Ovary (tissue), 9 donors: ENCODE measurements around the gene CDC42BPB. TPM values are rescaled to one million over a fixed set of nuclear protein-coding genes. Genes with fewer than 3 reads are reported as not detected.

Source experiments
- DNase-seq, 5 donors: peaks; one replicate each; pipeline ENCODE4 v3.0.0-alpha.2; 2019 to 2020
- H3K27ac ChIP-seq, 2 donors: fragments of 200-600 bp; one replicate each; pipeline versions ENCODE4 v1.5.1 to v1.8.0; 2019 to 2022
- H3K27me3 ChIP-seq: fragments of 200-600 bp; one replicate; pipeline ENCODE4 v1.8.0; 2022
- H3K36me3 ChIP-seq: fragments of 200-600 bp; sonication (generic); one replicate; pipeline ENCODE4 v1.5.1; 2019
- H3K4me1 ChIP-seq: one replicate; pipeline ENCODE4 v1.8.1; 2013; ENCODE audit warnings: mild to moderate bottlenecking, moderate library complexity; ENCODE audit not compliant: insufficient read depth
- H3K4me3 ChIP-seq: fragments of 200-600 bp; sonication (generic); one replicate; pipeline ENCODE4 v1.5.1; 2017
- H3K9me3 ChIP-seq, 2 donors: fragments of 200-600 bp in 1 of 2; sonication (generic) in 1 of 2; one replicate each; pipeline versions ENCODE4 v1.5.1 to v1.8.1; 2013 to 2019; ENCODE audit warnings: mild to moderate bottlenecking in 1 of 2, moderate library complexity in 1 of 2
- CTCF ChIP-seq, 3 donors: fragments of 450-650 bp in 2 of 3; fragments of 200-600 bp in 1 of 3; IDR thresholded peaks; one replicate each; pipeline versions ENCODE4 v1.5.1 to v1.8.0; 2016 to 2022; ENCODE audit warnings: antibody characterized with exemption in 3 of 3, mild to moderate bottlenecking in 1 of 3
- EP300 ChIP-seq: sonication (generic); formaldehyde crosslinking; IDR thresholded peaks from one replicate; pipeline ENCODE4 v1.6.1; 2017; ENCODE audit warnings: antibody characterized with exemption
- POLR2A ChIP-seq: fragments of 450-650 bp; IDR thresholded peaks from one replicate; pipeline ENCODE4 v1.6.1; 2017; ENCODE audit warnings: antibody characterized with exemption, mild to moderate bottlenecking, moderate library complexity
- WGBS, 3 donors: extraction: QIAGEN DNeasy Blood & Tissue Kit in 1 of 3; methylation state at CpG; one replicate each; pipeline versions ENCODE4 v1.1.5 to v1.1.7; 2013 to 2017; 5-methylcytosine and 5-hydroxymethylcytosine counted together
- intact Hi-C, 4 donors: fragments of 100-400 bp; cut with DNase I; formaldehyde crosslinking; loops; one replicate each; pipeline versions ENCODE4 v1.11.0 to v1.15.1; 2022 to 2023
- polyA plus RNA-seq, 2 donors: library from polyadenylated mRNA; stranded (reverse); fragments of 200-250 nt in 1 of 2; fragments of 350-450 nt in 1 of 2; fragmentation: Illumina TruSeq in 1 of 2; extraction: RNeasy Lipid Tissue Mini Kit (QIAGEN cat#74804) in 1 of 2; gene quantifications; one replicate each; pipeline ENCODE4 v1.2.3, GENCODE V29; 2013 to 2014
- total RNA-seq, 7 donors: library from RNA; depleted of rRNA in 2 of 7; stranded (reverse); fragments of >200 nt in 2 of 7; fragmentation: NEBNext Ultra II Directional in 3 of 7; extraction: Animal tissue kit (Norgen Biotek cat#: 25700) in 3 of 7; gene quantifications; one replicate each; pipeline versions ENCODE4 v1.1.0 to v1.2.4, GENCODE V29; 2016 to 2023
- donor health status: DM: no; HTN: no; CAD: no; lungs with moderate emphysema.
- donor health status: DM: no; HTN: no; CAD: no.
- donor health status: Bipolar disorder and iron deficiency.
- donor health status: DM: yes; HTN: yes; CAD: no.
- donor health status: DM: no; HTN: no; CAD: no.
- donor health status: DM: yes; HTN: yes; CAD: no.

CDC42BPB gene
- total and polyA plus RNA-seq, 9 donors = 50.0 to 103 (median 75.1) TPM

GRCh38 chr14:102900631-102901571, 156.4 kb downstream of the CDC42BPB start:
- no peak for DNase-seq
- H3K36me3 ChIP-seq = no peaks in the 10 kb centered on the region
- intact Hi-C loops = no loop called here

GRCh38 chr14:102899516-102899900, 157.8 kb downstream of the CDC42BPB start:
- Histone ChIP-seq H3K4me1 (no peaks in the 10 kb centered on the region), H3K27ac (no peak overlapping the region), H3K9me3 (no peaks in the 10 kb centered on the region), H3K27me3 (no peaks in the 10 kb centered on the region), H3K36me3 (no peaks in the 10 kb centered on the region), H3K4me3 (no peak overlapping the region)
- intact Hi-C loops = no loop called here
- WGBS, 3 donors = 96 to 97% (median 97%) methylated on average over 8 of the region's 8 CpGs
- TF ChIP-seq CTCF (IDR thresholded peaks at IDR 0.05) (no peak), POLR2A (no peak), EP300 (no peak)
- DNase-seq = no peak

More at GRCh38 chr14:102900631-102901571, 156.4 kb downstream of the CDC42BPB start:
- WGBS, 3 donors = 88 to 91% (median 88%) methylated on average over 39 of the region's 39 CpGs
- TF ChIP-seq POLR2A (no peak), EP300 (no peak), CTCF (IDR thresholded peaks at IDR 0.05) (no peak)
- Histone ChIP-seq H3K9me3 (no peaks in the 10 kb centered on the region), H3K27me3 (no peaks in the 10 kb centered on the region), H3K4me3 (no peak overlapping the region), H3K27ac (no peak overlapping the region), H3K4me1 (no peaks in the 10 kb centered on the region)

- Histone ChIP-seq H3K27me3 (no peaks in the 10 kb centered on the region), H3K36me3 (no peaks in the 10 kb centered on the region), H3K4me1 (no peaks in the 10 kb centered on the region), H3K27ac (no peak overlapping the region), H3K9me3 (no peaks in the 10 kb centered on the region), H3K4me3 (no peak overlapping the region)
- WGBS, 3 donors = 86 to 91% (median 91%) methylated on average over 18 of the region's 18 CpGs
- DNase-seq = no peak
- intact Hi-C loops = no loop called here
- TF ChIP-seq POLR2A (no peak), CTCF (IDR thresholded peaks at IDR 0.05) (no peak), EP300 (no peak)
These were observed 158.4 kb downstream of the CDC42BPB start for GRCh38 chr14:102898776-102899515.

- intact Hi-C loops = no loop called here
- TF ChIP-seq POLR2A = no peak
- no peak for TF ChIP-seq EP300
- TF ChIP-seq CTCF (IDR thresholded peaks at IDR 0.05) = no peak
These were observed 159.1 kb downstream of the CDC42BPB start for GRCh38 chr14:102898298-102898697.

More at GRCh38 chr14:102898298-102898697, 159.1 kb downstream of the CDC42BPB start:
- Histone ChIP-seq H3K4me3 (no peak overlapping the region), H3K36me3 (no peaks in the 10 kb centered on the region), H3K9me3 (no peaks in the 10 kb centered on the region), H3K4me1 (no peaks in the 10 kb centered on the region), H3K27ac (no peak overlapping the region), H3K27me3 (no peaks in the 10 kb centered on the region)
- DNase-seq = no peak
- 86 to 93% (median 91%) methylated on average over 6 of the region's 6 CpGs for WGBS, 3 donors
